ENCODE measurements around the gene LARGE1.

DNA sequence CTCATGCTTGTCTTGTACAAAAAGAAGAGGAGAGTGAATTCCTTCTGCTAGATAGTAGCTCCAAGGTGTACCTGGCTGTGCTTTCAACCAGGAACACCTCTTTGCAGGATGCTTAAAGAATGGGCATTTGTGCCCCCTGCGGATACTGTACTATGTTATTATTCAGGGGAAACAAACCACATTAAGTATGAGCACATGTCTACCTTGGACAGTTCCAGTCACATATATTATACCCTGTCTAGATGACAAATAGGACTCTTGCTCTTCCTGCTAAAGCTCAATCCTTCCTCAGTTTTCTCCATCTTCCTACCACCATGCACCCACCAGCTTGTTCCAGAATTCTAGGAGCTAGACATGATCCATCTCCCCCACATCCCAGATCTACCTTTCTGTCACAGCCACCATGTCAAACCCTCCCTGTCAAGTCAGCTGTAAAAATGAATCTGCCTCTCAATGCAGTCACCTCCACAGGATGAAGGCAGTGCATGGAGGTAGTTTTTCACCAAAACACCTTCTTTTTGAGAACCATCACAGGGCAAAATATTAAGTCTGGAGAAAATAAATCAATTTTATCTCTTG lies 337.4 kb downstream of the LARGE1 start:
- TF ChIP-seq, protein P1, sequence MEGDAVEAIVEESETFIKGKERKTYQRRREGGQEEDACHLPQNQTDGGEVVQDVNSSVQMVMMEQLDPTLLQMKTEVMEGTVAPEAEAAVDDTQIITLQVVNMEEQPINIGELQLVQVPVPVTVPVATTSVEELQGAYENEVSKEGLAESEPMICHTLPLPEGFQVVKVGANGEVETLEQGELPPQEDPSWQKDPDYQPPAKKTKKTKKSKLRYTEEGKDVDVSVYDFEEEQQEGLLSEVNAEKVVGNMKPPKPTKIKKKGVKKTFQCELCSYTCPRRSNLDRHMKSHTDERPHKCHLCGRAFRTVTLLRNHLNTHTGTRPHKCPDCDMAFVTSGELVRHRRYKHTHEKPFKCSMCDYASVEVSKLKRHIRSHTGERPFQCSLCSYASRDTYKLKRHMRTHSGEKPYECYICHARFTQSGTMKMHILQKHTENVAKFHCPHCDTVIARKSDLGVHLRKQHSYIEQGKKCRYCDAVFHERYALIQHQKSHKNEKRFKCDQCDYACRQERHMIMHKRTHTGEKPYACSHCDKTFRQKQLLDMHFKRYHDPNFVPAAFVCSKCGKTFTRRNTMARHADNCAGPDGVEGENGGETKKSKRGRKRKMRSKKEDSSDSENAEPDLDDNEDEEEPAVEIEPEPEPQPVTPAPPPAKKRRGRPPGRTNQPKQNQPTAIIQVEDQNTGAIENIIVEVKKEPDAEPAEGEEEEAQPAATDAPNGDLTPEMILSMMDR (IDR thresholded peaks at IDR 0.05; ENCODE audit: low read length): no peak
- no peak for TF ChIP-seq EZH2 (IDR thresholded peaks at IDR 0.05; ENCODE audit: borderline replicate concordance, low read length)
